Astrocyte (in vitro differentiated cells and primary cell): ENCODE results near the gene QRFP. TPM values are rescaled to one million over a fixed set of nuclear protein-coding genes. Genes with fewer than 3 reads are reported as not detected.
A peak's percentile ranks its signal among the peaks of the same experiment; 100 is the strongest.

Source experiments
- DNase-seq: peaks from one replicate; pipeline ENCODE4 v3.0.0-alpha.2; 2010; ENCODE audit warnings: low read depth
- FAIRE-seq: peaks from 2 replicates; lab custom pipeline; 2011; peaks lifted over from hg19 to GRCh38; lab: Jason Lieb, UNC
- H2AFZ ChIP-seq: 2 replicates; pipeline ENCODE4 v1.6.0; 2012; ENCODE audit warnings: low read depth, low read length, inconsistent platforms
- H3K27ac ChIP-seq: 2 replicates; pipeline ENCODE4 v1.5.1; 2011; ENCODE audit warnings: low read depth, low read length, inconsistent platforms
- H3K27me3 ChIP-seq: 2 replicates; pipeline ENCODE4 v1.6.0; 2011; ENCODE audit warnings: low read length, inconsistent platforms; ENCODE audit not compliant: insufficient read depth
- H3K36me3 ChIP-seq: 2 replicates; pipeline ENCODE4 v1.5.1; 2011; ENCODE audit warnings: low read length, inconsistent platforms; ENCODE audit not compliant: insufficient read depth
- H3K4me1 ChIP-seq: 2 replicates; pipeline ENCODE4 v1.5.1; 2011; ENCODE audit warnings: low read length, inconsistent platforms; ENCODE audit not compliant: insufficient read depth
- H3K4me2 ChIP-seq: 2 replicates; pipeline ENCODE4 v1.6.0; 2012; ENCODE audit warnings: low read length, inconsistent platforms
- H3K4me3 ChIP-seq: 2 replicates; pipeline ENCODE4 v1.5.1; 2011; ENCODE audit warnings: low read depth, mild to moderate bottlenecking, low read length, inconsistent platforms; ENCODE audit not compliant: insufficient read depth
- H3K79me2 ChIP-seq: 2 replicates; pipeline ENCODE4 v1.6.0; 2012; ENCODE audit warnings: mild to moderate bottlenecking, low read length, inconsistent platforms; ENCODE audit not compliant: insufficient read depth
- H3K9ac ChIP-seq: 2 replicates; pipeline ENCODE4 v1.6.0; 2012; ENCODE audit warnings: mild to moderate bottlenecking, low read length, inconsistent platforms
- H3K9me3 ChIP-seq: 2 replicates; pipeline ENCODE4 v1.5.1; 2012; ENCODE audit warnings: low read depth, mild to moderate bottlenecking, low read length, inconsistent platforms; ENCODE audit not compliant: insufficient read depth
- H4K20me1 ChIP-seq: 2 replicates; pipeline ENCODE4 v1.6.0; 2012; ENCODE audit warnings: low read length, inconsistent platforms; ENCODE audit not compliant: insufficient read depth
- H3K27ac Mint-ChIP-seq: one replicate; pipeline ENCODE4 v1.8.0; 2021; ENCODE audit warnings: mild to moderate bottlenecking, mixed read lengths; ENCODE audit not compliant: unreplicated experiment
- H3K27me3 Mint-ChIP-seq: one replicate; pipeline ENCODE4 v1.8.0; 2021; ENCODE audit warnings: low read depth, mixed read lengths; ENCODE audit not compliant: unreplicated experiment
- H3K36me3 Mint-ChIP-seq: one replicate; pipeline ENCODE4 v1.8.0; 2021; ENCODE audit warnings: low read depth, mixed read lengths; ENCODE audit not compliant: unreplicated experiment
- H3K4me1 Mint-ChIP-seq: one replicate; pipeline ENCODE4 v1.8.0; 2021; ENCODE audit warnings: low read depth, mixed read lengths; ENCODE audit not compliant: unreplicated experiment
- H3K4me3 Mint-ChIP-seq: one replicate; pipeline ENCODE4 v1.8.0; 2021; ENCODE audit warnings: mild to moderate bottlenecking, moderate library complexity, mixed read lengths; ENCODE audit not compliant: unreplicated experiment
- H3K9me3 Mint-ChIP-seq: one replicate; pipeline ENCODE4 v1.8.0; 2021; ENCODE audit warnings: mild to moderate bottlenecking, mixed read lengths; ENCODE audit not compliant: unreplicated experiment
- EZH2 ChIP-seq: IDR thresholded peaks from 2 replicates; pipeline ENCODE4 v1.6.1; 2012; ENCODE audit warnings: mild to moderate bottlenecking, low read length, inconsistent platforms; ENCODE audit not compliant: insufficient read depth
- total RNA-seq: library from RNA; stranded (reverse); gene quantifications from 2 replicates; pipeline ENCODE4 v1.2.1, GENCODE V29; 2021
- TF ChIP-seq, protein P1 (sequence below): IDR thresholded peaks from 2 replicates; pipeline ENCODE4 v1.5.1; 2011; ENCODE audit warnings: low read depth, mild to moderate bottlenecking, inconsistent platforms, low read length, moderate library complexity; ENCODE audit not compliant: insufficient read depth

Gene QRFP
- total RNA-seq, 1 donor from 2014 or later: not detected

- Mint-ChIP-seq H3K4me3 (peak overlapping the region; percentile 35), H3K27me3 (no peaks in the 10 kb centered on the region), H3K4me1 (peaks cover 68% of the 10 kb centered on the region), H3K36me3 (peaks cover 6% of the 10 kb centered on the region), H3K9me3 (no peaks in the 10 kb centered on the region), H3K27ac (peak overlapping the region; percentile 91)
- Histone ChIP-seq H3K79me2 (peaks cover 82% of the 10 kb centered on the region), H3K36me3 (peaks cover 26% of the 10 kb centered on the region), H4K20me1 (peaks cover 38% of the 10 kb centered on the region), H3K27me3 (no peaks in the 10 kb centered on the region), H3K27ac (peak overlapping the region; percentile 98), H2AFZ (no peak overlapping the region), H3K9me3 (no peaks in the 10 kb centered on the region), H3K4me1 (peaks cover 60% of the 10 kb centered on the region), H3K4me2 (peak overlapping the region; percentile 63), H3K9ac (peak overlapping the region; percentile 86), H3K4me3 (no peak overlapping the region)
- FAIRE-seq (no peak), DNase-seq (no peak)
- TF ChIP-seq, protein P1, sequence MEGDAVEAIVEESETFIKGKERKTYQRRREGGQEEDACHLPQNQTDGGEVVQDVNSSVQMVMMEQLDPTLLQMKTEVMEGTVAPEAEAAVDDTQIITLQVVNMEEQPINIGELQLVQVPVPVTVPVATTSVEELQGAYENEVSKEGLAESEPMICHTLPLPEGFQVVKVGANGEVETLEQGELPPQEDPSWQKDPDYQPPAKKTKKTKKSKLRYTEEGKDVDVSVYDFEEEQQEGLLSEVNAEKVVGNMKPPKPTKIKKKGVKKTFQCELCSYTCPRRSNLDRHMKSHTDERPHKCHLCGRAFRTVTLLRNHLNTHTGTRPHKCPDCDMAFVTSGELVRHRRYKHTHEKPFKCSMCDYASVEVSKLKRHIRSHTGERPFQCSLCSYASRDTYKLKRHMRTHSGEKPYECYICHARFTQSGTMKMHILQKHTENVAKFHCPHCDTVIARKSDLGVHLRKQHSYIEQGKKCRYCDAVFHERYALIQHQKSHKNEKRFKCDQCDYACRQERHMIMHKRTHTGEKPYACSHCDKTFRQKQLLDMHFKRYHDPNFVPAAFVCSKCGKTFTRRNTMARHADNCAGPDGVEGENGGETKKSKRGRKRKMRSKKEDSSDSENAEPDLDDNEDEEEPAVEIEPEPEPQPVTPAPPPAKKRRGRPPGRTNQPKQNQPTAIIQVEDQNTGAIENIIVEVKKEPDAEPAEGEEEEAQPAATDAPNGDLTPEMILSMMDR: no peak
- no peak for TF ChIP-seq EZH2
These were observed 35.0 kb downstream of the QRFP start for GRCh38 chr9:130861372-130862180.

DNA sequence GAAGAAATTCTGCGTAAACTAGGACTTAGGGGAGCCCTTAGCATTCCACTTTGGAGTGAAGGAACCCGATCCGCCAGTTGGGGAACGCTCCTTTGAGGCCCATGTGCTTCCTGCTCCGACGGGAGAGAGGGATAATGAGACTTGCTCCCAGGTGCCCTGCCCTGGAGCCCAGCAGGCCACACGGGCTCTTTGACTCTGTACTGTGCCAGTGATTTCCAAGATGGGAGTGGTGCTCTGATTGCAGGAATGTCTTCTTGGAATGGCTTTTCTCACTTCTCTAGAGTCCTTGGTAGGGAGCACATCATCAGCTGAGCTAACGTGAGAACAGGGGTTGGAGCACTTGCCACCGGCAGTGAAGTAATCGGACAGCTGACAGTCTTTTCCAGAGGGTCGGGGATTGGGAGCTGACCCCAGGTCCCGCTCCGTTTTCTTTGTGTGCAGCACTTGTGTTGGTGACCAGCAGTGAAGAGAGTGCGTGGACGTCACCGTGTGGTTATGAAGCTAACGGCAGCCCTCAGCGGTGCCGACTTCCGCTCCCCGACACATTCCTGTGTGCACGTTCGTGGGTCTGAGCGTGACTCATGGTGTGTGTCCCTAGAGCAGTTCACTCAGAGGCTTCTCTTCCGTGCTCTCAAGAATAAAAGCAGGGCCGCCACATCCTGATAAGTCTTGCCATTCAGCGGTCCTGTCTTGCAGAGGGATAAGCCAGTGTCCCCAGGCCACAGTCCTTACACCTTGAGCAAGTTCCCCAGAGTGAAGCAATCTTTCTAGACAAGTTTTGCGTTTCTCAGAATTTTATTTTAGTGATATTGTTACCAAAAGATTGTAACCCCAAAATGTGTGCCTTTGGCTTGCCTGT, 35.9 kb downstream of the QRFP start:
- H4K20me1 ChIP-seq: peaks cover 29% of the 10 kb centered on the region
- peaks cover 62% of the 10 kb centered on the region for H3K4me1 ChIP-seq
- no peaks in the 10 kb centered on the region for H3K9me3 ChIP-seq
- peak overlapping the region; percentile 63 for H3K4me2 ChIP-seq
- no peak overlapping the region for H2AFZ ChIP-seq
- H3K4me1 Mint-ChIP-seq: peaks cover 69% of the 10 kb centered on the region
- H3K27ac Mint-ChIP-seq: peak overlapping the region; percentile 91
- peaks cover 8% of the 10 kb centered on the region for H3K36me3 Mint-ChIP-seq
- TF ChIP-seq EZH2: no peak
- TF ChIP-seq, protein P1: peak; percentile 24
- peaks cover 34% of the 10 kb centered on the region for H3K36me3 ChIP-seq
- DNase-seq (peak; percentile 99), FAIRE-seq (peak; percentile 68)
- peak overlapping the region; percentile 98 for H3K27ac ChIP-seq
- H3K9me3 Mint-ChIP-seq: no peaks in the 10 kb centered on the region
- H3K27me3 ChIP-seq: no peaks in the 10 kb centered on the region
- H3K4me3 Mint-ChIP-seq: peak overlapping the region; percentile 52
- H3K4me3 ChIP-seq: peak overlapping the region; percentile 18
- no peaks in the 10 kb centered on the region for H3K27me3 Mint-ChIP-seq
- H3K9ac ChIP-seq: peak overlapping the region; percentile 86
- peaks cover 80% of the 10 kb centered on the region for H3K79me2 ChIP-seq
